Fibroblast of skin of left biceps (primary cell): ENCODE measurements around the gene TACR1.

Source experiments
- DNase-seq, 2 experiments: peaks; one replicate each; pipeline ENCODE4 v3.0.0-alpha.2; 2013; ENCODE audit warnings: low read depth in 2 of 2

The TACR1 gene

GRCh38 chr2:75047992-75048625, 151.2 kb downstream of the TACR1 start:
- peak in 1 of 2 experiments; percentile 24 for DNase-seq

DNA sequence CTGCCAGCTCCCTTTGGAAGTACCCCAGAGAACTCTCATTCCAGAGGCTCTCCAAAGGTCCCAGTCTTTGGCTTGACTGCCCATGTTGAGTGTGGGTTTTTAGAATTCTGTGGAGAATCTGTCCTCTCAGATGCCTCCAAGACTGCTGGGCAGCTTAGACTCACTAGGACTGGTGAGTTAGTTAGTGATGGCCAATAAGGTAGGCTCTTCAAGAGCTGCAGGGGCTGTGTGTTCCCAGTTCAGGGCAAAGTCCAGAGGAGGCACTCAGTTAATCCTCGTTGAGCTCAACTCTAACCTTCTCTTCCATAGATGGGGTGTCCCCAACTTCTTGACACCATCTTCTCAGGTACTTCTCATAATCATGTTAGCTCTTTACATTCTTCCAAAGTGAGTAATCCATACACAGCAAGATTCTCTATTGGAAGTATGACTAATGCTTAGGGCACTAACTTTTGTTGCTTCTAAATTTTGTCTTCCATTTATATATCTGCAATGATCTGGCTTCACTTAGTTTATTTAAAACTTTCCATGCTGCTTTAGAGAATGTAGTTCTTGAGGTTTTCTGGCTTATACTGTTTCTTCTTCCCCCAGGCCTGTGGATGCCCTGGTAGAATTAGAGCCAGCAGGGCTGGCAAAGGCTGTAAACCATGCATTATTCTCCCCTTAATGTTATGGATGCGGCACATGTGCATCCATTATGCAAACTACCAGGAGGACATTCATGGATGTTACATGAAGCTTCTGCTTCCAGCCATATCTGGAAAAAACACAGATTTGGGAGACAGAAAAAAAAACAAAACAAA, 151.9 kb downstream of the TACR1 start:
- peak; percentile 36 to 39 for DNase-seq

GRCh38 chr2:75045526-75046050, 153.7 kb downstream of the TACR1 start:
- no peak for DNase-seq

DNA sequence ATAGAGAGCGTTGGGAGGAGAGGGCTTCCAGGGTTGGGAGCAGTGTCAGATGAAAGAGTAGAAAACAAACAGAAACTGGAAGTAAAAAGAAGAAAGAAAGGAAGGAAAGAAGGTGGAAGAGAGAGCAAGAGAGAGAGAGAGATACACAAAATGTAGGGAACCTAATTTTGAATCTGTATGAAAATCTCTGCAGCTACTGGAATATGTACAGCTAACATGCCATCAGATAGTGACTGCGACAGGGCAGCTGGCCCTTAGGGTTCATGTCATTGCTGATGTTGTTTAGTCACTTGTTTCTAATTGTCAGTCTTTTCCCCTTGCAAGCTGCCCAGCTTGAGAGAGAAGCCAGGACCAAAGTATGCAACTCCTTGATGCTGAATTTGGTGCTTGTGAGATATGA, 155.0 kb downstream of the TACR1 start:
- no peak for DNase-seq

GRCh38 chr2:75042823-75043222, 156.5 kb downstream of the TACR1 start:
- DNase-seq = no peak

GRCh38 chr2:75041731-75042600, 157.4 kb downstream of the TACR1 start:
- no peak for DNase-seq

DNA sequence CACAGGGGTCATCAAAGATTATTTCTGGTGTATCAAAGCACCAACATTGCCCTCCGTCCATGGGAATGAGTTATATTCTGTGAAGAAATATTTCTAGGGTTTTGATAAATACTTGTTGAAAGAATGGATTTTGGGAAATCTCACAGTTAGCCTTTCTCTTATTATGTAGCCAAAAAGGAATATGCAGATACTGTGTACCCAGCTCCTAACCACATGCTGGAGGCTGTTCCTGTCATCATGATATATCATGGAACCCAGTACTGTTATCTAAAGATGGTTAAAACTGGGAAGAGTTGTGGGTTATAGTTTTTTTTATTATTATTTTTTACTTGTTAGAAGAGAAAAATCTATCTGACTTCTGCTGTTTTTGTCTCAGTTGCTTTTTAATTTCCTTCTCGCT, 158.1 kb downstream of the TACR1 start:
- no peak for DNase-seq

DNA sequence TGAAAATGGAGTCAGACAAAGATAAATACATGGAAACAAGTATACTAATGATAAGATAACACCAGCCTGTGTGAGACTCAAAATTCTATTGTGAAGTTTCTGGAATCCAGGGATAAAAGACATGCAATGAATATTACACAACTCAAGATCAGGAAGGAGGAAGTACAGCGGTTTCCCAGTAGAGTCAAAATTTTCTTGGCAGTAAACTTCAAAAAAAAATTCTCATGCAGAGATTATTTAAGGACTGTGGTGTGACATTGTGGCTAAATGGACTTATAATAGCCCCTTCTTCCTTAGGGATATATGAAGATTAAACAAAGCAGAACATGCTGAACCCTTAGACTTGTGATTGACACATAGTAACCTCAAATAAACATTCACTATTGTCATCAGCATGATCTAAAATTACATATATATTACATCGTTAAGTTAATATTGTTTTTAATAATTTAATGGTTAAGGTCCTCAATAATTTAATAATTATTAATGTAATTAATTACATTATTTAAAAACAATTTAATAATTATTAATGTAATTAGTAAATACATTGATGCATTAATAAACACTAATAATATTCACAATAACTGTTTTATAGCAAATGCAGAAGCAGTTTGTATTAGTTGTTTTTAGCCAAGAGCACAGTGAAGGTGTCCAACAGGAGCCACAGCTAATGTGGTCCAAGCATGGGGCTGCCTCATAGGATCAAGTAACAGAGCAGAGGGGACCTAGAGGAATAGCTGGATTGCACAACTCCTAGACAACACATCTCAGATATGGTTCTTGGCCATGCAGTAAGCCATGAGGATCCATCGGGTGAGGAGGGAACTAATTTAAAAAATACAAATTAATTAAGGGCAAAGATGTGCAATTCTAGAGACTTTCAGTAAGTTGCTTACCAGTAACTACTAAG, 163.6 kb downstream of the TACR1 start:
- DNase-seq = no peak

DNA sequence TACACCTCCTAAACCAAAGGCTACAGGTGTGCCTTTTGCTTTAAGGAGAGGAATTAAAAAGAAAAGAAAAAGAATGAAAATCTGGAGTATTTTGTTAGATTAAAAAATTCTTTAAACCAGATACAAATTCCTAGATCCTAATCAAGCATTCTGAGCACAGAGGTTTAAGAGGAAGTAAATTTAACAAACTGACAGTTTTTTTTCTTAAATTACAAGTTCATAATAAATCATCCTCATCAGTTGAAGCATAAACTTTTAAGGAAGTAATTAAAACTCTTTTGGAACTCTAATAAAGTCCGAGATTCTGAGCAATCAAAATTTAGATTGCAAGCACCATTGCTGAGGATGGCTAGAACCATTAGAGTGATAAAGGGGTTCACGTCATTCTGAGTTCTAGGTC, 165.8 kb downstream of the TACR1 start:
- DNase-seq = no peak

GRCh38 chr2:75031906-75032803, 167.2 kb downstream of the TACR1 start:
- no peak for DNase-seq

- no peak for DNase-seq
Observed at GRCh38 chr2:75031171-75031570, 168.1 kb downstream of the TACR1 start.

GRCh38 chr2:75030218-75031009, 168.9 kb downstream of the TACR1 start:
- no peak for DNase-seq

DNA sequence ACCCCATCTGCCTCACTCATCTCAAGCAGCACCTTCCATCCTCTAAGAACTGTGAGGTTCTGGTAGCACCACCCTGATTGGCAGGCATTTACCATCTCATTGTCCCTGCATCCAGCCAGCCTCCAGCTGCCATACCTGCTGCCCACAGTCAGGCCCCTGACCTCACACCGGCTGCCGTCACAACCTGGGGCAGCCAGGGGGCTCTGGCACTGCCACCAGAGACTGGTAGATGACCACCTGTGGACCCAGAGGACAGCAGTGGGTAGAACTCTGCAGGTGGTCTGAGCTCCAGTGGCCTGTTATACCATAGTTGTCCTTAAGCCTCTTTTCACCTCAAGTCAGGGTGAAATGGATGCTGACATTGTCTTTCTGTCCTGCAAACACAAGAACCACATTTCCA, 171.4 kb downstream of the TACR1 start:
- no peak for DNase-seq

DNA sequence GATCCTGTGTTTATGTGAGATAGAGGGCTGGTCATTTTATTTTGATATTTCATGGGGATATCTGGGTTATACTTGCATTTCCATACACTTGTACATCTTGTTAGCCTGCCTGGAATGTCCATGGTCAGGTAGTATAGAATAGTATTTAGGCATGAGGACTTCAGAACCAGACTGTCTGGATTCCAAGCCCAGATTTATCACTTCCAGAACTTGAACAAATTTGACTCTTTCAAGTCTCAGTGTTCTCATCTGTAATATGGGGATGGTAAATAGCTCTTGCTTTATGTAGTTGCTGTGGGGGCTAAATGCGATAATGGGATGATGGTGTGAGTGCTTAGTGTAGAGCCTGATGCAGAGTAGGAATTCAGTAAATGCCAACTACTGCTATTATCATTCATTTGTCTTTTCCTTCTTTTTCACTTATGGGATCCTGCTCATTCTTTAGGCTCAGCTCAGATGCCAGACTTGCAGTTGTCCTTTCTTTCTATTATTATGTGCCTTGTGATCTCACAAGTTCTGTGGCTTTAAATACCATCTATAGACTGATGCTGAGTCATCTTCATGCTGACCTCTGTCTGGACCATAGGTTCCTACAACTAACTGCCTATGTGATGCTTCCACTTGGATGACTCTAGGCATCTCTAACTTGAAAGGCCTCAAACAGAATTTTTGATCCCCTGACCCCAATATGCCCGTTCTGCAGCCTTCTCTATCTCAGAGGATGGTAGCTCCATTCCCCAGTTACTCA, 173.5 kb downstream of the TACR1 start:
- no peak for DNase-seq

GRCh38 chr2:75025216-75025615, 174.1 kb downstream of the TACR1 start:
- DNase-seq = no peak

GRCh38 chr2:75023666-75024455, 175.5 kb downstream of the TACR1 start:
- DNase-seq = no peak

GRCh38 chr2:75022516-75022915, 176.8 kb downstream of the TACR1 start:
- DNase-seq = peak in 1 of 2 experiments; percentile 21

DNA sequence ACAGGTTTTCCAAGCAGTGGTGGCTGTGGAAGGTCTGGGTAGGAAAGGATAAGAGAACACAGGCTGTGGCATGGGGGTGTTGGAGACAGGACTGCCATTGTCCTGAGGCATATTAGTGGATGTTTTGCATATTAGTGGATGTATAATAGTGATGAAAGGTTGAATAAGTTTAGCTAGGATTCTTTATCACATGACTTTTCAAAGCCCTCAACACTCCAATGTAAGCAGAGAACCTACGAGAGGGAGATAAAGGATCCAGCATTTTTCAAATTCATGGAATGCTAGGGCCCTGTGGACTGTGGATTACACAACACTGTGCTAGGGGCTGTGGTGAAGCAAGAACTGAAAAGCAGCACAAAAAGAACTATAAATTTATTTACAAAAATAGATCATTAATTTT, 177.6 kb downstream of the TACR1 start:
- peak; percentile 67 to 70 for DNase-seq
